GM21529 (cell line): ENCODE results near the gene CRACR2B.

Experiments used
- ATAC-seq: cut with Tn5 transposase; IDR thresholded peaks from one replicate; pipeline ENCODE4 v1.9.1; 2021; ENCODE audit not compliant: unreplicated experiment

CRACR2B gene

GRCh38 chr11:810040-810567 lies 17.6 kb upstream of the CRACR2B start:
- ATAC-seq: no peak

GRCh38 chr11:811446-812245 lies 16.1 kb upstream of the CRACR2B start:
- ATAC-seq: no peak

GRCh38 chr11:812390-812789 lies 15.3 kb upstream of the CRACR2B start:
- ATAC-seq: no peak

GRCh38 chr11:813072-813455 lies 14.7 kb upstream of the CRACR2B start:
- no peak for ATAC-seq

GRCh38 chr11:813456-814096 lies 14.1 kb upstream of the CRACR2B start:
- ATAC-seq: no peak

GRCh38 chr11:815675-816432 lies 11.9 kb upstream of the CRACR2B start:
- ATAC-seq: no peak

- ATAC-seq: no peak
These were observed 11.3 kb upstream of the CRACR2B start for GRCh38 chr11:816433-816779.

GRCh38 chr11:818396-819128 lies 9.2 kb upstream of the CRACR2B start, which contains the start of gene PNPLA2:
PNPLA2 (plus strand) TSS chr11:818914; CDS start chr11:819719, 805 bp downstream.
- no peak for ATAC-seq

GRCh38 chr11:819129-819931 lies 8.4 kb upstream of the CRACR2B start:
- peak; percentile 62 for ATAC-seq

- peak; percentile 69 for ATAC-seq
These were observed 7.6 kb upstream of the CRACR2B start for GRCh38 chr11:819943-820649.

GRCh38 chr11:820655-821511 lies 6.8 kb upstream of the CRACR2B start:
- no peak for ATAC-seq

- ATAC-seq: no peak
These were observed 6.0 kb upstream of the CRACR2B start for GRCh38 chr11:821512-822371.

- no peak for ATAC-seq
These were observed 4.1 kb upstream of the CRACR2B start for GRCh38 chr11:823441-824291.

- ATAC-seq: no peak
These were observed 3.3 kb upstream of the CRACR2B start for GRCh38 chr11:824292-824880.

GRCh38 chr11:824942-825341 lies 2.8 kb upstream of the CRACR2B start:
- no peak for ATAC-seq
